GM18868 (cell line): Measurements from ENCODE around the gene CCR8.
"Not testable (repeated sequence)": the region's sequence is repeated elsewhere in the genome, so short reads cannot be mapped to it uniquely, and the experiment has no call there.

Experiments used
- ATAC-seq: cut with Tn5 transposase; IDR thresholded peaks from one replicate; pipeline ENCODE4 v1.9.1; 2021; ENCODE audit warnings: mild to moderate bottlenecking, moderate library complexity; ENCODE audit not compliant: unreplicated experiment

Gene CCR8

DNA sequence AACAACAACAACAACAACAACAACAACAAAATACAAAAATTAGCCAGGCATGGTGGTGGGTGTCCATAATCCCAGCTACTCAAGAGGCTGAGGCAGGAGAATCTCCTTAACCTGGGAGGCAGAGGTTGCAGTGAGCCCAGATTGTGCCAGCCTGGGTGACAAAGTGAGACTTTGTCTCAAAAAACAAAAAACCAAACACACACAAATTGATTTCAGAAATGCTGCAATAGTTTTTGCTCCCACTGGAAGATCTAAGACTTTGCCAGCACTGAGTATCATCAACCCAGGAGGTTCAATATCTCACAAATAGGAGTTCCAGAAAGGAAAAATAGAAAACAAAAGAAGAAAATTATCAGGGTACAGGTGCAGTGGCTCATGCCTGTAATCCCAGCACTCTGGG lies 16.2 kb upstream of the CCR8 start:
- no peak for ATAC-seq

GRCh38 chr3:39315420-39315819 lies 14.1 kb upstream of the CCR8 start:
- ATAC-seq = no peak

DNA sequence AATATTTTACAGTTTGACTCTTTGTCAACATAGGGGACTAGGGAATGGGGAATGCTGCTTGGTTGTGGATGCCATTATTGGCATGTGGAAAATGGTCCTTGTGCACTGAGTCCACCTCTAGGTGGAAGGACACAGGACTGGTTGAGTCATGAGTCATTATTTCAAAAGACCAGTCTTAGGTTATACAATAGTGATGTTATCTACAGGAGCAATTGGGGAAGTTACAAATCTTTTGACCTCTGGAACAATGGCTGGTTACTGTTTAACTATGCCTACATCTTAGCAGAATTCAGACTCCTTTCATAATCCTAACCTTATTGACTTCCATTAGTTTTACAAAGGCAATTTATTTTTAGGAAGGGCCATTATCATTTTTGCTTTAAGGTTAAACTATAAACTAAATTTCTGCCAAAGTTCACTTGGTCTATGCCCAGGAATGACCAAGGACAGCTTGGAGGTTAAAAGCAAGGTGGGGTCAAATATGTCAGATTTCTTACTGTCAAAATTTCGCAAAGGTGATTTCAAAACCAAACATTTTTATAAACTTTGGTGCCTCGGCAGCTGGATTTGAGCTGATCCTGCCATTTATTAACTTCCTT lies 11.8 kb upstream of the CCR8 start:
- no peak for ATAC-seq

GRCh38 chr3:39318301-39318700 lies 11.2 kb upstream of the CCR8 start:
- ATAC-seq = no peak

DNA sequence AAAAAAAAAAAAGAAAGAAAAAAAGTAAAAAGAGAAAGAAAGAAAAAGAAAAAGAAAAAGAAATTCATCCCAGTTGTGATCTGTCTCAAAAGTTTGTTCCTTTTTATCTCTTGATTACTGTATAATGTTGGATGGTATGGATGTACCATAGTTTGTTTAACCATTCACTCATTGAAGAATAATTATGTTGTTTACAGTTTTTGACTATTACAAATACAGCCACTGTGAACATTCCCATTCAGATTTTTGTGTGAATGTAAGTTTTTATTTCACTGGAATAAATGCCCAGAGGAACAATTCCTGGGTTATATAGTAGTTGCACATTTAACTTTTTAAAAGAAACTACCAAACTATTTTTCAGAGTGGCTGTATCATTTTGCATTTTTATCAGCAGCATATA lies 10.3 kb upstream of the CCR8 start:
- ATAC-seq = no peak

GRCh38 chr3:39321574-39321983 lies 7.9 kb upstream of the CCR8 start:
- not testable (repeated sequence) for ATAC-seq

- not testable (repeated sequence) for ATAC-seq
Observed at GRCh38 chr3:39322209-39322715, 7.2 kb upstream of the CCR8 start.

DNA sequence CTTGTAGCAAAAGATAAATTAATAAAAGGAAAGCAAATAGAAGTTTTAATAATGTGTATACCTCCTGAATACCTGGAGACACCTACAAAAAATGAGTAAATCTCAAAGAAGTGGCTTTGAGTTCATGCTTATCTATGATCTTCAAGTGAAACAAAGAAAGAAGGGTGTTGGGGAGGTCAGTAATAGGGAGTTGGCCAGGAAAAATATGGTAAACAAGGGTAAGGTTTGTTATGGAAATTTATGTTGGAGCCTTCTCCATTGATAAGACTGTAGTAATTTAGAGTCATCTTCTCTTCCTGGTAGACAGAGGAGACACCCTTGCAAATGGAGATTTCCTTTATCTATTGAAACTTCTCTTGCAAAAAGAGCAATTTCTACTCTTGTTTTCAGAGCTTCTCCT lies 6.6 kb upstream of the CCR8 start:
- ATAC-seq = no peak

DNA sequence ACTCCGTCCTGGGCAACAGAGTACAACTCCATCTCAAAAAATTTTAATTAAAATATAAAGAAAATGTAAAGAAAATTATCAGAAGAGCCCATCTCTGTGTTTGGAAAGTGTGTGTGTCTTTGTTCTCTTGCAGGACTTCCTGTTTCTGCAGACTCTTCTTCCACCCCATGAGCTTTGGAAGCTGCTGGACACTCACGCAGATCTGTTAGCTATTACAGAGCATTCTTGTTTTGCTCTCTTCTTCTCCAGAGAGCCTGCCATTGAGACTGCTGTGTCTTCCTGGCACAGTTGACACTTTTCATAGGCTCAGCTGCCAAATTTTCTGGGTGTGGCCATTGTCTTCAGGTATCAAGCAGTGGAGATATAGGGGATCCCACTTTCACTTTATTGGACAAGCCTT lies 6.0 kb upstream of the CCR8 start:
- ATAC-seq = no peak

DNA sequence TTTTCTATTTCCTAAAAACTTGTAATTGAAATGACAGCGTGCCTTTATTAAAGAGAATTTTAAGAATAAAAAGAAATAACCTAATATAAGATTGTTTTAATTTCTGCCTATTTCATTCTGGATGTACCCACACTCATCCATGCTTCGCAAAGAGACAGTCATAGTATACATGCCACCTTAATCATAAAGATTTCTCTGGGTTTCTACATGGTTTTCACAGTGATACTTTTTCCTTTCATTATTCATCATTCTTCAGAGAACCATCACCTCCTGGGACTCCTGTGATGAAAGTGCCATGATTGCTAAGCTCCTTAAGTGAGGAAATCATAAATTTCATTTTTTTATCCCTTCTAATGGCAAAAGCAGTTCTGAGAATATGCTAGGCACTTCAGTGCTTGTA lies 4.3 kb upstream of the CCR8 start:
- no peak for ATAC-seq

DNA sequence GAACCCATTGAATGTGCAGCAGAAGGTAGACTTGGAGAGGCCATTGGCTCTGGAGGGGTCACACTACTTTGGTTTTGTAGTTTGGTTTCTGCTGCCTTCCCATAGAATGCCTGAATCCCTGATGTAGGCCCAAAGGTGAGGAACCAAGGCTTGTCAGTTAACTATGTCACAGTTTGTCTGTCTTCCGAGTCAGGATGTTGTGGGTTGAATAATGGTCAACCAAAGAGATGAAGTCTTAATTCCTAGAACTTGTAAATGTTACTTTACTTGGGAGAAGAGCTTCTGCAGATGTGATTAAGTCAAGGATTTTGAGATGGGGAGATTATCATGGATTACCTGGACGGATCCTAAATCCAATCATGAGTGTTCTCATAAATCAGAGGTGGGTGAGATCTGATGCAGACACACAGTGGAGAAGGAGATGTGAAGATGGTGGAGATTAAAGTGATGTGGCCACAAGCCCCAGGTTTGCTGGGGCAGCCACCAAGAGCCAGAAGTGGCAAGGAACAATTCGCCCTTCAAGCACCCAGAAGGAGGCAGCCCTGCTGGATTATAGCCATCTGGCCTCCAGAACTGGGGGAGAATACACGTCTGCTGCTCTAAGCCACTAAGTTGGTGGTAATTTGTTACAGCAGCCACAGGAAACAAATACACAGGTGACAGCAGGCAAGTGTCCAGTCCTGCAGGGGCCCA lies 2.3 kb upstream of the CCR8 start:
- no peak for ATAC-seq

GRCh38 chr3:39327746-39328349 lies 1.7 kb upstream of the CCR8 start:
- peak; percentile 78 for ATAC-seq

DNA sequence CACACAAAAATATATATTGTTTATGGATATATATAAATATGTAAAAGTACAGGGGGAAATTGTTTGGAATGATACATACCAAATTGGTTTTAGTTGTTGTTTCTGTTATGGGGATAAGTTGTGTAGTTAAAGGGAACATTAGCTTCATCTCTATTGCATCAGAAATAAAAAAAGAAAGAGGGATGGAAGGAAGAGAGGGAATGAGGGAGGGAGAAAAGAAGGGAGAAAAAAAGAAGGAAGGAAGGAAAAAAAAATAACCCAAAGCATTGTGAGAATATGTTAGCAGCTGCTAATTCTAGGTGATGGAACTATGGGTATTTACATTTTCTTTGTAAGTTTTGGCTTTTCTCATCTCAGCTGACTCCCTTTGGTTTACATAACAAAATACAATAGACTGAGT lies 1.3 kb downstream of the CCR8 start:
- ATAC-seq = no peak

DNA sequence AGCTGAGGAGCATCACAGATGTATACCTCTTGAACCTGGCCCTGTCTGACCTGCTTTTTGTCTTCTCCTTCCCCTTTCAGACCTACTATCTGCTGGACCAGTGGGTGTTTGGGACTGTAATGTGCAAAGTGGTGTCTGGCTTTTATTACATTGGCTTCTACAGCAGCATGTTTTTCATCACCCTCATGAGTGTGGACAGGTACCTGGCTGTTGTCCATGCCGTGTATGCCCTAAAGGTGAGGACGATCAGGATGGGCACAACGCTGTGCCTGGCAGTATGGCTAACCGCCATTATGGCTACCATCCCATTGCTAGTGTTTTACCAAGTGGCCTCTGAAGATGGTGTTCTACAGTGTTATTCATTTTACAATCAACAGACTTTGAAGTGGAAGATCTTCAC lies 3.0 kb downstream of the CCR8 start:
- ATAC-seq = no peak

DNA sequence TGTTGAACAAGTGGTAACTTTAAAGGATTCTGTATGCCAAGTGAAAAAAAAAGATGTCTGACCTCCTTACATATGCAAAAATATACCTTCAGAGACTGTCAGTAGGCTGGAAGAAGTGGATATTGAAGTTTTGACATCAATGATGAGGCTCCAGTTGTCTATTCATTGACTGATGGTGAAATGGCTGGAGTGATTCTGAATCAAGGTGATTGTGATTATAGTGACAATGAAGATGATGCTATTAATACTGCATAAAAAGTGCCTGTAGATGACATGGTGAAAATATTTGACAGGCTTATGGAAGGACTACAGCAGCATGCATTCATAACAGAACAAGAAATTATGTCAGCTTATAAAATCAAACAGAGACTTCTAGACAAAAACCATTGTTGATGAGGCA lies 4.1 kb downstream of the CCR8 start:
- ATAC-seq = no peak

DNA sequence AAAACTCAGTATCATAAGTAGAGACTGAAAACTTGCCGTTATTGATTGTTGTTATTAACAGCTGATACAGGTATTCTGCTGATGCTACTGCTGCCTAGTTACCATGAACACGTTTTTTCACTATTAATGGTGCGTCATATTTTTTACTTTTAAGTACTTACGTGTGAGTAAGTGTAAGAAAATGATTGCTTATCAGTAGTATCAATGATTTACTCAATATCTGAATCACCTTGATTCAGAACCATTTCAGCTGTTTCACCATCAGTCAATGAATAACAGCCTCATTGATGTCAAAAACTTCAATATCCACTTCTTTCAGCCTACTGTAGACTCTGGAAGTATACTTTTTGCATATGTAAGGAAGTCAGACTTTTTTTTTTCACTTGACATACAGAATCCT lies 4.7 kb downstream of the CCR8 start:
- no peak for ATAC-seq

DNA sequence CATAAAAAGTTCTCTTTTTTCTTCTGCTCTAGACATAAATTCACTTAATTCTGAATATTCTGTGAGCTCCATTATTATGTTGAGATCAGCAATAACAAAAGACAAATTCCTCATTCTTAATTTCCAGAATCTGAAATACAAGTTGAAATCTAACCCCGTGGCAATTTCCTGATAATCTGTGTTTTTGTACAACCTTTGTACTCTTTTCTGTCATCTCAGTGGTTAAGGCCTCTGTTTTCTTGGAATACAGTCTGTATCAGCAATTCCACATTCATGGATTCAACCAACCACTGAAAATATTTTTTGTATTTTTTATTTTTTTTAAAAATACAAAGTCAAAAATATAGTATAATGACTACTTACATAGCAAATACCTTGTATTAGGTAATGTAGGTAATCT lies 8.7 kb downstream of the CCR8 start:
- no peak for ATAC-seq

DNA sequence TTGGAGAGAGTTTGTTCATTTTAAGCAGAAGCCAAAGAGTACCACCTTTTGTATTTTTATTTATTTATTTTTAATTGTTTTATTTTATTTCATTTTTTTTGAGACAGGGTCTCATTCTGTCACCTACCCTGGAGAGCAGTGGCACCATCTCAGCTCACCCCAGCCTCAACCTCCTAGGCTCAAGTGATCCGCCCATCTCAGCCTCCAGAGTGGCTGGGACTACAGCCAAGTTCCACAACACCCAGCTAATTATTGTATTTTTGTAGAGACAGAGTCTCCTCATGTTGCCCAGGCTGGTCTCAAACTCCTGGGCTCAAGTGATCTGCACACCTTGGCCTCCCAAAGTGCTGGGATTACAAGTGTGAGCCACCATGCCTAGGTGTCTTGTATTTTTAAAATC lies 9.6 kb downstream of the CCR8 start:
- no peak for ATAC-seq

GRCh38 chr3:39343076-39343717 lies 13.7 kb downstream of the CCR8 start:
- ATAC-seq = no peak

GRCh38 chr3:39343760-39344159 lies 14.3 kb downstream of the CCR8 start:
- ATAC-seq = no peak

DNA sequence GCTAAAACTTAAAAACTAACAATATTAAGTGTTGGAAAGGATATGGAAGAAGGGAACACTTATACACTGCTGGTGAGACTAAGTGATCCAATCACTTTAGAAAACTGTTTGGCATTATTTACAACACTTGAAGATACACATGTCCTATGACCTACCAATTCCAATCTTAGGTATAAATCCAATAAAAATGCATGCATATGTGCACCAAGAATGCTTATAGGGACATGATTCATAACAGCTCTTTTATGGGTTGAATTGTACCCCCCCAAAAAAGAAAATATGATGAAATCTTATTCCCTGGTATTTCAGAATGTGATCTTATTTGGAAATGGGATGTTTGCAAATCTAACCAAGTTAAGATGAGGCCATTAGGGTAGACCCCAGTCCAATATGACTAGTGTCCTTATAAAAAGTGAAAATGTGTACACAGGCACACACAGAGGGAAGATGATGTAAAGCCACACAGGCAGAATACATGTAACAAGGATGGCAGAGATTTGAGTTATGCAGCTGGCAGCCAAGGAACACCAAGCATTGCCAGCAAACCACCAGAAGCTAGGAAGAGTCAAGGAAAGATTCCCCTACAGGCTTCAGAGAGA lies 15.3 kb downstream of the CCR8 start:
- ATAC-seq = no peak
